Testis (tissue), 2 donors: ENCODE results near the gene NEO1.

Experiments
- POLR2A ChIP-seq: fragments of 450-650 bp; IDR thresholded peaks from one replicate; pipeline ENCODE4 v1.6.1; 2017; ENCODE audit warnings: antibody characterized with exemption, mild to moderate bottlenecking, moderate library complexity
- TF ChIP-seq, protein P1 (sequence below), 3 experiments: fragments of 450-650 bp in 2 of 3; fragments of 200-600 bp in 1 of 3; sonication (generic) in 1 of 3; IDR thresholded peaks; one replicate each; pipeline ENCODE4 v1.5.1; 2016 to 2019; ENCODE audit warnings: antibody characterized with exemption in 3 of 3, mild to moderate bottlenecking in 2 of 3, moderate library complexity in 1 of 3

- TF ChIP-seq, protein P1, sequence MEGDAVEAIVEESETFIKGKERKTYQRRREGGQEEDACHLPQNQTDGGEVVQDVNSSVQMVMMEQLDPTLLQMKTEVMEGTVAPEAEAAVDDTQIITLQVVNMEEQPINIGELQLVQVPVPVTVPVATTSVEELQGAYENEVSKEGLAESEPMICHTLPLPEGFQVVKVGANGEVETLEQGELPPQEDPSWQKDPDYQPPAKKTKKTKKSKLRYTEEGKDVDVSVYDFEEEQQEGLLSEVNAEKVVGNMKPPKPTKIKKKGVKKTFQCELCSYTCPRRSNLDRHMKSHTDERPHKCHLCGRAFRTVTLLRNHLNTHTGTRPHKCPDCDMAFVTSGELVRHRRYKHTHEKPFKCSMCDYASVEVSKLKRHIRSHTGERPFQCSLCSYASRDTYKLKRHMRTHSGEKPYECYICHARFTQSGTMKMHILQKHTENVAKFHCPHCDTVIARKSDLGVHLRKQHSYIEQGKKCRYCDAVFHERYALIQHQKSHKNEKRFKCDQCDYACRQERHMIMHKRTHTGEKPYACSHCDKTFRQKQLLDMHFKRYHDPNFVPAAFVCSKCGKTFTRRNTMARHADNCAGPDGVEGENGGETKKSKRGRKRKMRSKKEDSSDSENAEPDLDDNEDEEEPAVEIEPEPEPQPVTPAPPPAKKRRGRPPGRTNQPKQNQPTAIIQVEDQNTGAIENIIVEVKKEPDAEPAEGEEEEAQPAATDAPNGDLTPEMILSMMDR (IDR thresholded peaks at IDR 0.05), result no peak
- no peak for TF ChIP-seq POLR2A
These were observed 32.6 kb upstream of the NEO1 start for GRCh38 chr15:73019601-73020146.
